IMR-90 (cell line): ENCODE measurements around the gene MIER1. TPM values are rescaled to one million over a fixed set of nuclear protein-coding genes. Genes with fewer than 3 reads are reported as not detected.

Source experiments
- ATAC-seq: fragments of 200-7000 bp; cut with Tn5 transposase; 2 replicates; pipeline ENCODE4 v1.9.1; 2020; ENCODE audit warnings: low read depth, mild to moderate bottlenecking, moderate library complexity
- BruUV-seq: library from RNA; stranded (reverse); fragments of 400-500 nt; replicated peaks from 2 replicates; lab custom pipeline; 2021; lab: Mats Ljungman, UMichigan
- CTCF ChIA-PET: fragments of 300-600 bp; formaldehyde crosslinking; extraction: SDS; loops from one replicate; lab custom pipeline; 2021; ENCODE audit warnings: antibody characterized with exemption; lab: Yijun Ruan, JAX
- POLR2A ChIA-PET: fragments of 300-600 bp; sonication (Branson Sonifier 250); formaldehyde crosslinking; loops from one replicate; lab custom pipeline; 2022; ENCODE audit warnings: antibody characterized with exemption; ENCODE audit not compliant: unreplicated experiment; lab: Charles Lee
- DNase-seq: peaks from one replicate; pipeline ENCODE4 v3.0.0; 2013
- H2AFZ ChIP-seq: replicated peaks from 2 replicates; pipeline ENCODE3; 2013; ENCODE audit warnings: low read length, mild to moderate bottlenecking; ENCODE audit not compliant: poor library complexity
- H2AK5ac ChIP-seq: 2 replicates; pipeline ENCODE4 v1.6.1; 2013; ENCODE audit warnings: low read depth, low read length, inconsistent platforms
- H2AK9ac ChIP-seq: replicated peaks from 2 replicates; pipeline ENCODE3; 2013; ENCODE audit warnings: mild to moderate bottlenecking, low read depth, low read length, moderate library complexity; ENCODE audit not compliant: poor library complexity
- H2BK120ac ChIP-seq: 2 replicates; pipeline ENCODE4 v1.6.1; 2013; ENCODE audit warnings: low read depth, low read length, inconsistent platforms
- H2BK15ac ChIP-seq: 3 replicates; pipeline ENCODE4 v1.6.1; 2013; ENCODE audit warnings: low read depth, low read length, inconsistent platforms
- H2BK20ac ChIP-seq: 2 replicates; pipeline ENCODE4 v1.6.1; 2013; ENCODE audit warnings: low read depth, mild to moderate bottlenecking, inconsistent platforms, low read length, moderate library complexity
- H2BK5ac ChIP-seq: 2 replicates; pipeline ENCODE4 v1.6.1; 2013; ENCODE audit warnings: mild to moderate bottlenecking, low read depth, low read length, inconsistent platforms; ENCODE audit not compliant: poor library complexity, severe bottlenecking
- H3K14ac ChIP-seq: replicated peaks from 2 replicates; pipeline ENCODE4 v1.6.1; 2013; ENCODE audit warnings: low read depth, low read length, inconsistent platforms
- H3K18ac ChIP-seq: 2 replicates; pipeline ENCODE4 v1.6.1; 2013; ENCODE audit warnings: low read depth, low read length, control low read depth
- H3K23ac ChIP-seq: 2 replicates; pipeline ENCODE4 v1.6.1; 2013; ENCODE audit warnings: low read depth, low read length, inconsistent platforms
- H3K27ac ChIP-seq: 2 replicates; pipeline ENCODE4 v1.5.1; 2013; ENCODE audit warnings: mild to moderate bottlenecking, control low read depth, low read length; ENCODE audit not compliant: insufficient read depth
- H3K27me3 ChIP-seq: 2 replicates; pipeline ENCODE4 v1.6.1; 2013; ENCODE audit warnings: low read length; ENCODE audit not compliant: control insufficient read depth, insufficient read depth
- H3K36me3 ChIP-seq: 2 replicates; pipeline ENCODE4 v1.6.1; 2013; ENCODE audit warnings: low read length, mixed read lengths; ENCODE audit not compliant: control insufficient read depth, insufficient read depth
- H3K4ac ChIP-seq: 2 replicates; pipeline ENCODE4 v1.6.1; 2013; ENCODE audit warnings: low read depth, low read length, inconsistent platforms
- H3K4me1 ChIP-seq: 2 replicates; pipeline ENCODE4 v1.6.1; 2013; ENCODE audit warnings: low read length, mixed read lengths; ENCODE audit not compliant: control insufficient read depth, insufficient read depth
- H3K4me2 ChIP-seq: 2 replicates; pipeline ENCODE4 v1.6.1; 2013; ENCODE audit warnings: low read depth, mild to moderate bottlenecking, control low read depth, low read length, moderate library complexity
- H3K4me3 ChIP-seq: 2 replicates; pipeline ENCODE4 v1.5.1; 2013; ENCODE audit warnings: low read depth, mild to moderate bottlenecking, control low read depth, low read length, moderate library complexity; ENCODE audit not compliant: insufficient read depth
- H3K56ac ChIP-seq: 2 replicates; pipeline ENCODE4 v1.6.1; 2013; ENCODE audit warnings: low read length, inconsistent platforms; ENCODE audit not compliant: insufficient read depth; ENCODE audit errors: extremely low read depth
- H3K79me1 ChIP-seq, 2 experiments: 2 replicates each; pipeline ENCODE4 v1.6.1; 2013; ENCODE audit warnings: low read length in 2 of 2, inconsistent platforms in 1 of 2, low read depth in 1 of 2
- H3K9ac ChIP-seq: 2 replicates; pipeline ENCODE4 v1.6.1; 2013; ENCODE audit warnings: low read depth, low read length, control low read depth
- H3K9me1 ChIP-seq: 2 replicates; pipeline ENCODE4 v1.6.1; 2013; ENCODE audit warnings: low read length, inconsistent platforms; ENCODE audit not compliant: insufficient read depth
- H3K9me3 ChIP-seq: 2 replicates; pipeline ENCODE4 v1.6.1; 2013; ENCODE audit warnings: low read length; ENCODE audit not compliant: control insufficient read depth, insufficient read depth
- H4K20me1 ChIP-seq: 2 replicates; pipeline ENCODE4 v1.6.1; 2013; ENCODE audit warnings: low read length, inconsistent platforms; ENCODE audit not compliant: insufficient read depth
- H4K5ac ChIP-seq: 2 replicates; pipeline ENCODE4 v1.6.1; 2013; ENCODE audit warnings: mild to moderate bottlenecking, low read depth, low read length, control low read depth
- H4K8ac ChIP-seq, 2 experiments: 2 replicates each; pipeline ENCODE4 v1.6.1; 2013; ENCODE audit warnings: low read depth in 2 of 2, low read length in 2 of 2, control low read depth in 1 of 2, inconsistent platforms in 1 of 2
- H4K91ac ChIP-seq: 2 replicates; pipeline ENCODE4 v1.6.1; 2013; ENCODE audit warnings: low read depth, low read length, inconsistent platforms; ENCODE audit not compliant: insufficient read depth
- CEBPB ChIP-seq: IDR thresholded peaks from 2 replicates; pipeline ENCODE4 v1.6.1; 2012; ENCODE audit warnings: low read depth, low read length, improper control_type of control experiment
- MAFK ChIP-seq: IDR thresholded peaks from 2 replicates; pipeline ENCODE4 v1.6.1; 2012; ENCODE audit warnings: low read depth, low read length, improper control_type of control experiment
- WGBS, 2 experiments: methylation state at CpG; one replicate each; pipeline versions ENCODE4 v1.1.5 to v1.1.7; 2013; ENCODE audit warnings: missing lambda C conversion rate in 2 of 2; ENCODE audit not compliant: insufficient read length in 1 of 2; ENCODE audit errors: extremely low coverage in 2 of 2; 5-methylcytosine and 5-hydroxymethylcytosine counted together
- dilution Hi-C: fragments of 300-500 bp; cut with HindIII; formaldehyde crosslinking; loops from one replicate; pipeline ENCODE4 v1.14.3; 2018; ENCODE audit warnings: low sequenced_read_pairs; ENCODE audit not compliant: unreplicated experiment
- in situ Hi-C: fragments of 300-500 bp; cut with MboI; formaldehyde crosslinking; loops from 3 replicates; pipeline ENCODE4 v1.14.3; 2019; ENCODE audit warnings: low sequenced_read_pairs, inconsistent platforms, mixed read lengths
- intact Hi-C: fragments of 100-400 bp; cut with micrococcal nuclease; formaldehyde crosslinking; loops from 2 replicates; pipeline ENCODE4 v1.10.0; 2022
- polyA plus RNA-seq, 3 experiments: library from polyadenylated mRNA; depleted of rRNA; stranded (reverse); fragments of >200 nt; gene quantifications; 2 replicates each; pipeline ENCODE4 v1.2.3, GENCODE V29; 2012; ENCODE audit warnings: low replicate concordance in 1 of 3
- total RNA-seq: library from RNA; depleted of rRNA; stranded (reverse); fragments of >200 nt; gene quantifications from 2 replicates; pipeline ENCODE4 v1.2.3, GENCODE V29; 2012

The MIER1 gene
- total and polyA plus RNA-seq, 2 of the 4 experiments (the other 2 are of a cell fraction) = 5.0 to 11.5 TPM

- CTCF ChIA-PET = no interaction called here
Measured at GRCh38 chr1:67018574-67018973, 93.8 kb downstream of the MIER1 start.

More at GRCh38 chr1:67018574-67018973, 93.8 kb downstream of the MIER1 start:
- Histone ChIP-seq H3K14ac (peak overlapping the region; percentile 6), H2BK20ac (peak overlapping the region; percentile 20), H4K91ac (peak overlapping the region; percentile 53; the same call in 1 of the 2 replicates), H3K4me1 (peaks cover 15% of the 10 kb centered on the region), H3K9ac (no peak overlapping the region), H3K9me3 (no peaks in the 10 kb centered on the region), H3K27me3 (no peaks in the 10 kb centered on the region), H2BK5ac (peak overlapping the region; percentile 37), H4K20me1 (no peaks in the 10 kb centered on the region), H3K36me3 (peaks cover 5% of the 10 kb centered on the region), H2AK9ac (no peak overlapping the region), H3K23ac (peak overlapping the region; percentile 14; the same call in 1 of the 2 replicates), H3K4me3 (no peak overlapping the region), H4K8ac (peak overlapping the region; percentile 38 to 45; a peak in 2 of 4 replicates), H2AFZ (no peak overlapping the region), H3K9me1 (peaks cover 6% of the 10 kb centered on the region; the same call in 1 of the 2 replicates), H3K4ac (peak overlapping the region; percentile 26; the same call in 1 of the 2 replicates), H3K18ac (peak overlapping the region; percentile 19; the same call in 1 of the 2 replicates), H2BK15ac (peak overlapping the region; percentile 26; the same call in 2 of the 3 replicates), H3K79me1 (peaks cover 7 to 10% of the 10 kb centered on the region in 2 experiments), H3K56ac (no peak overlapping the region), H3K27ac (no peak overlapping the region), H2BK120ac (peak overlapping the region; percentile 44; the same call in 1 of the 2 replicates), H3K4me2 (no peak overlapping the region; the same call in 1 of the 2 replicates), H4K5ac (no peak overlapping the region), H2AK5ac (peak overlapping the region; percentile 21; the same call in 1 of the 2 replicates)
- POLR2A ChIA-PET = no interaction called here
- TF ChIP-seq MAFK (no peak), CEBPB (peak; percentile 30; the same call in 1 of the 2 replicates)
- peak; percentile 15 for DNase-seq
- no TSS peak for BruUV-seq
- no peak for ATAC-seq
- in situ Hi-C loops (no loop called here), dilution Hi-C loops (no loop called here), intact Hi-C loops (no loop called here)
- WGBS, 2 experiments = 86% methylated on average over 2 of the region's 2 CpGs; no CpG with 5 or more reads in 1 of the 2 experiments
